Measurements from ENCODE around the gene RNF175.

Gene RNF175

GRCh38 chr4:153759407-153760316 is at the start of gene RNF175:
RNF175 (minus strand) TSS chr4:153760024; CDS start chr4:153759862, 162 bp downstream.
- no peak for DNase-seq

- no peak for DNase-seq
Observed at GRCh38 chr4:153809307-153809706, 49.5 kb upstream of the RNF175 start.

GRCh38 chr4:153808175-153808574 is 48.4 kb upstream of the RNF175 start:
- DNase-seq: no peak

- no peak for DNase-seq
Observed at GRCh38 chr4:153806073-153806472, 46.2 kb upstream of the RNF175 start.

GRCh38 chr4:153804722-153805121 is 44.9 kb upstream of the RNF175 start:
- no peak for DNase-seq

GRCh38 chr4:153799694-153800074 is 39.9 kb upstream of the RNF175 start:
- DNase-seq: no peak

- no peak for DNase-seq
Observed at GRCh38 chr4:153798901-153799693, 39.3 kb upstream of the RNF175 start.

- no peak for DNase-seq
Observed at GRCh38 chr4:153798420-153798819, 38.6 kb upstream of the RNF175 start.

GRCh38 chr4:153794006-153794405 is 34.2 kb upstream of the RNF175 start:
- DNase-seq: no peak

- no peak for DNase-seq
Observed at GRCh38 chr4:153792618-153793247, 32.9 kb upstream of the RNF175 start.

- no peak for DNase-seq
Observed at GRCh38 chr4:153791746-153792617, 32.2 kb upstream of the RNF175 start.

- no peak for DNase-seq
Observed at GRCh38 chr4:153790962-153791551, 31.2 kb upstream of the RNF175 start.

GRCh38 chr4:153790500-153790865 is 30.7 kb upstream of the RNF175 start:
- no peak for DNase-seq

- no peak for DNase-seq
Observed at GRCh38 chr4:153789741-153790499, 30.1 kb upstream of the RNF175 start.

GRCh38 chr4:153788413-153789276 is 28.8 kb upstream of the RNF175 start, which contains the start of gene SFRP2:
SFRP2 (minus strand) TSS chr4:153789083; CDS start chr4:153788835, 248 bp downstream.
- no peak for DNase-seq

- DNase-seq: no peak
Observed at GRCh38 chr4:153788051-153788412, 28.2 kb upstream of the RNF175 start.

GRCh38 chr4:153787575-153787974 is 27.8 kb upstream of the RNF175 start:
- no peak for DNase-seq

- DNase-seq: no peak
Observed at GRCh38 chr4:153787061-153787560, 27.3 kb upstream of the RNF175 start.

- no peak for DNase-seq
Observed at GRCh38 chr4:153785910-153786721, 26.3 kb upstream of the RNF175 start.

All from NCI-H1092 treated with DMSO at 0.1 percent for 48 hours (cell line).